Colonic mucosa (tissue), 4 donors: ENCODE measurements around the gene MEI4. TPM values are rescaled to one million over a fixed set of nuclear protein-coding genes. Genes with fewer than 3 reads are reported as not detected.
"Not testable (repeated sequence)": the region's sequence is repeated elsewhere in the genome, so short reads cannot be mapped to it uniquely, and the experiment has no call there.

Experiments
- DNase-seq: peaks from one replicate; pipeline ENCODE4 v3.0.0-alpha.2; 2020
- H3K27ac ChIP-seq: fragments of 200-600 bp; one replicate; pipeline ENCODE4 v1.8.0; 2021
- H3K27me3 ChIP-seq: fragments of 200-600 bp; one replicate; pipeline ENCODE4 v1.8.0; 2021
- H3K36me3 ChIP-seq: fragments of 200-600 bp; one replicate; pipeline ENCODE4 v1.8.0; 2021
- H3K4me1 ChIP-seq: fragments of 200-600 bp; one replicate; pipeline ENCODE4 v1.8.0; 2021; ENCODE audit warnings: mild to moderate bottlenecking
- H3K4me3 ChIP-seq: fragments of 200-600 bp; one replicate; pipeline ENCODE4 v1.8.0; 2021
- H3K9ac ChIP-seq, 2 donors: one replicate each; pipeline ENCODE4 v1.7.0; 2013; ENCODE audit warnings: control low read depth in 2 of 2, low read depth in 2 of 2, low read length in 2 of 2
- H3K9me3 ChIP-seq: fragments of 200-600 bp; one replicate; pipeline ENCODE4 v1.8.0; 2021
- CTCF ChIP-seq: fragments of 200-600 bp; IDR thresholded peaks from one replicate; pipeline ENCODE4 v1.8.0; 2022; ENCODE audit warnings: antibody characterized with exemption, mild to moderate bottlenecking
- intact Hi-C: fragments of 100-400 bp; cut with DNase I; formaldehyde crosslinking; loops from one replicate; pipeline ENCODE4 v1.14.1; 2022
- total RNA-seq, 2 donors: library from RNA; stranded (reverse); fragmentation: NEBNext Ultra II Directional in 1 of 2; extraction: Animal tissue kit (Norgen Biotek cat#: 25700) in 1 of 2; gene quantifications; one replicate each; pipeline ENCODE4 v1.2.1, GENCODE V29; 2021
- donor health status: healthy.
- donor health status: DM: no; HTN: no; CAD: no.
- donor health status: DM: no; HTN: no; CAD: no.

MEI4 gene
- total RNA-seq, 2 donors from 2014 or later: not detected

- no peaks in the 10 kb centered on the region for H3K9me3 ChIP-seq
- intact Hi-C loops: no loop called here
- H3K4me3 ChIP-seq: no peak overlapping the region
- H3K27ac ChIP-seq: no peak overlapping the region
- no peaks in the 10 kb centered on the region for H3K4me1 ChIP-seq
- H3K27me3 ChIP-seq: no peaks in the 10 kb centered on the region
- no peak for TF ChIP-seq CTCF
- H3K36me3 ChIP-seq: no peaks in the 10 kb centered on the region
- H3K9ac ChIP-seq: no peak overlapping the region
- no peak for DNase-seq
Measured at GRCh38 chr6:77633993-77634715, 18.7 kb upstream of the MEI4 start.

GRCh38 chr6:77638129-77638830 lies 14.6 kb upstream of the MEI4 start:
- no peak for TF ChIP-seq CTCF
- Histone ChIP-seq H3K27ac (no peak overlapping the region), H3K9me3 (no peaks in the 10 kb centered on the region), H3K9ac (no peak overlapping the region), H3K36me3 (no peaks in the 10 kb centered on the region), H3K4me1 (no peaks in the 10 kb centered on the region), H3K27me3 (no peaks in the 10 kb centered on the region), H3K4me3 (no peak overlapping the region)
- no peak for DNase-seq
- intact Hi-C loops: no loop called here

GRCh38 chr6:77644102-77644705 lies 8.6 kb upstream of the MEI4 start:
- no peak for TF ChIP-seq CTCF
- intact Hi-C loops: no loop called here
- Histone ChIP-seq H3K36me3 (no peaks in the 10 kb centered on the region), H3K4me3 (no peak overlapping the region), H3K27ac (no peak overlapping the region), H3K27me3 (no peaks in the 10 kb centered on the region), H3K9ac (no peak overlapping the region), H3K9me3 (no peaks in the 10 kb centered on the region), H3K4me1 (no peaks in the 10 kb centered on the region)
- DNase-seq: no peak

- Histone ChIP-seq H3K9ac (no peak overlapping the region), H3K36me3 (no peaks in the 10 kb centered on the region), H3K27ac (no peak overlapping the region), H3K4me3 (no peak overlapping the region), H3K9me3 (no peaks in the 10 kb centered on the region), H3K4me1 (no peaks in the 10 kb centered on the region), H3K27me3 (no peaks in the 10 kb centered on the region)
- TF ChIP-seq CTCF: no peak
- intact Hi-C loops: no loop called here
- DNase-seq: no peak
Measured at GRCh38 chr6:77650098-77650663, 2.7 kb upstream of the MEI4 start.

GRCh38 chr6:77653816-77654215 lies 977 bp downstream of the MEI4 start:
- no peak for DNase-seq
- Histone ChIP-seq H3K4me1 (no peaks in the 10 kb centered on the region), H3K4me3 (no peak overlapping the region), H3K27ac (no peak overlapping the region), H3K9ac (no peak overlapping the region), H3K36me3 (no peaks in the 10 kb centered on the region), H3K27me3 (no peaks in the 10 kb centered on the region), H3K9me3 (no peaks in the 10 kb centered on the region)
- no peak for TF ChIP-seq CTCF
- intact Hi-C loops: no loop called here

- intact Hi-C loops, DNase-seq, H3K36me3 ChIP-seq, H3K27me3 ChIP-seq, H3K27ac ChIP-seq, H3K9ac ChIP-seq, H3K4me1 ChIP-seq, H3K4me3 ChIP-seq, H3K9me3 ChIP-seq: not testable (repeated sequence)
Measured at GRCh38 chr6:77655035-77655434, 2.2 kb downstream of the MEI4 start.
